Activated CD8-positive, alpha-beta T cell treated with anti-CD3 and anti-CD28 coated beads for 36 hours (primary cell): ENCODE data around the gene OR10A7. TPM values are rescaled to one million over a fixed set of nuclear protein-coding genes. Genes with fewer than 3 reads are reported as not detected.

Experiments used
- ATAC-seq: fragments of 200-7000 bp; cut with Tn5 transposase; one replicate; pipeline ENCODE4 v1.10.0; 2021; ENCODE audit warnings: mild to moderate bottlenecking, moderate library complexity
- CTCF ChIA-PET: fragments of 350-600 bp; sonication (Branson Sonifier 250); formaldehyde crosslinking; loops from one replicate; lab custom pipeline; 2021; ENCODE audit warnings: antibody characterized with exemption; lab: Charles Lee
- POLR2A ChIA-PET: fragments of 350-600 bp; sonication (Branson Sonifier 250); formaldehyde crosslinking; loops from one replicate; lab custom pipeline; 2021; ENCODE audit warnings: antibody characterized with exemption; lab: Charles Lee
- DNase-seq: peaks from one replicate; pipeline ENCODE4 v3.0.0-alpha.2; 2020
- H3K27ac Mint-ChIP-seq: one replicate; pipeline ENCODE4 v1.8.0; 2021; ENCODE audit warnings: mild to moderate bottlenecking, mixed read lengths
- H3K27me3 Mint-ChIP-seq: one replicate; pipeline ENCODE4 v1.8.0; 2021; ENCODE audit warnings: mixed read lengths
- H3K36me3 Mint-ChIP-seq: one replicate; pipeline ENCODE4 v1.8.0; 2021; ENCODE audit warnings: low read depth, mixed read lengths
- H3K4me1 Mint-ChIP-seq: one replicate; pipeline ENCODE4 v1.8.0; 2021; ENCODE audit warnings: low read depth, mixed read lengths
- H3K4me3 Mint-ChIP-seq: one replicate; pipeline ENCODE4 v1.8.0; 2021; ENCODE audit warnings: mild to moderate bottlenecking, moderate library complexity, mixed read lengths
- H3K9me3 Mint-ChIP-seq: one replicate; pipeline ENCODE4 v1.8.0; 2021; ENCODE audit warnings: mixed read lengths
- CTCF ChIP-seq: fragments of 200-600 bp; IDR thresholded peaks from one replicate; pipeline ENCODE4 v1.8.0; 2022; ENCODE audit warnings: antibody characterized with exemption, mild to moderate bottlenecking
- intact Hi-C: fragments of 100-400 bp; cut with micrococcal nuclease; formaldehyde crosslinking; loops from one replicate; pipeline ENCODE4 v1.10.0; 2022
- total RNA-seq, 2 experiments: library from RNA; stranded (reverse); gene quantifications; one replicate each; pipeline ENCODE4 v1.2.3, GENCODE V29; 2021

OR10A7 gene
- total RNA-seq, 2 experiments from 2014 or later: not detected

- Mint-ChIP-seq H3K27me3 (peaks cover 14% of the 10 kb centered on the region), H3K9me3 (no peaks in the 10 kb centered on the region), H3K36me3 (no peaks in the 10 kb centered on the region), H3K27ac (no peak within 1 kb of the TSS), H3K4me1 (no peaks in the 10 kb centered on the region), H3K4me3 (no peak within 1 kb of the TSS)
- intact Hi-C loops: no loop called here
- DNase-seq: no peak
- no peak for ATAC-seq
- no peak for TF ChIP-seq CTCF
- POLR2A ChIA-PET: no interaction called here
- CTCF ChIA-PET: no interaction called here
These were observed 23.5 kb downstream of the OR10A7 start, which contains the start of gene OR6C74 for GRCh38 chr12:55244309-55244708. TSS of gene OR6C74 (plus strand) at chr12:55244609. CDS start at chr12:55247288, 2,679 bp downstream.

- ATAC-seq: no peak
- no peaks in the 10 kb centered on the region for H3K36me3 Mint-ChIP-seq
- POLR2A ChIA-PET: no interaction called here
- no peak overlapping the region for H3K27ac Mint-ChIP-seq
- H3K4me1 Mint-ChIP-seq: no peaks in the 10 kb centered on the region
- TF ChIP-seq CTCF: no peak
- no peak overlapping the region for H3K4me3 Mint-ChIP-seq
- H3K27me3 Mint-ChIP-seq: peaks cover 17% of the 10 kb centered on the region
- CTCF ChIA-PET: no interaction called here
- H3K9me3 Mint-ChIP-seq: no peaks in the 10 kb centered on the region
- intact Hi-C loops: no loop called here
- no peak for DNase-seq
These were observed 25.3 kb downstream of the OR10A7 start for GRCh38 chr12:55246159-55246558.

- no peaks in the 10 kb centered on the region for H3K36me3 Mint-ChIP-seq
- CTCF ChIA-PET: no interaction called here
- TF ChIP-seq CTCF: no peak
- no peaks in the 10 kb centered on the region for H3K9me3 Mint-ChIP-seq
- ATAC-seq (no peak), DNase-seq (no peak)
- intact Hi-C loops: no loop called here
- no peak overlapping the region for H3K27ac Mint-ChIP-seq
- POLR2A ChIA-PET: no interaction called here
- peaks cover 16% of the 10 kb centered on the region for H3K27me3 Mint-ChIP-seq
- H3K4me3 Mint-ChIP-seq: no peak overlapping the region
- H3K4me1 Mint-ChIP-seq: no peaks in the 10 kb centered on the region
These were observed 30.1 kb downstream of the OR10A7 start for GRCh38 chr12:55250944-55251343.

- ATAC-seq (no peak), DNase-seq (no peak)
- POLR2A ChIA-PET: no interaction called here
- Mint-ChIP-seq H3K27me3 (peaks cover 9% of the 10 kb centered on the region), H3K4me1 (no peaks in the 10 kb centered on the region), H3K4me3 (no peak overlapping the region), H3K9me3 (no peaks in the 10 kb centered on the region), H3K36me3 (no peaks in the 10 kb centered on the region), H3K27ac (no peak overlapping the region)
- intact Hi-C loops: no loop called here
- CTCF ChIA-PET: no interaction called here
- TF ChIP-seq CTCF: no peak
These were observed 32.5 kb downstream of the OR10A7 start for GRCh38 chr12:55253281-55253680.

- ATAC-seq: no peak
- intact Hi-C loops: no loop called here
- Mint-ChIP-seq H3K36me3 (no peaks in the 10 kb centered on the region), H3K27ac (no peak overlapping the region), H3K4me3 (no peak overlapping the region), H3K4me1 (no peaks in the 10 kb centered on the region), H3K9me3 (no peaks in the 10 kb centered on the region), H3K27me3 (peaks cover 3% of the 10 kb centered on the region)
- TF ChIP-seq CTCF: no peak
- DNase-seq: no peak
- POLR2A ChIA-PET: no interaction called here
- CTCF ChIA-PET: no interaction called here
These were observed 36.0 kb downstream of the OR10A7 start for GRCh38 chr12:55256831-55257230.
